Measurements from ENCODE around the gene L3MBTL4.
"Not testable (repeated sequence)": the region's sequence is repeated elsewhere in the genome, so short reads cannot be mapped to it uniquely, and the experiment has no call there.

The L3MBTL4 gene

DNA sequence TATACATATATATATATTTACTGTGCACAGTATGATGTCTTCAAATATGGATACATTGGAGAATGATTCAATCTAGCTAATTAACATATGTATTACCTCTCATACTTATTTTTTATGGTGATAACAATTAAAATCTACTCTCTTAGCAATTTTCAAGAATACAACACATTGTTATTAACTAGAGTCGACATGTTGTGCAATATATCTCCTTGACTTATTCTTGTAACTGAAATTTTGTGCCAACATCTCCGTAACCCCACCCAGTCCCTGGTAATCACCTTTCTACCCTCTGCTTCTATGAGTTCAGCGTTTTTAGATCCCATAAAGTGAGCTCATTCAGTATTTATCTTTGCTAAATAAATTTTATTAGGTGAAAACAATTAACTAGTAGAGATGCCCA is 303.0 kb downstream of the L3MBTL4 start:
- no peak for DNase-seq (ENCODE audit: low read depth, low spot score)

- DNase-seq (ENCODE audit: low read depth, low spot score): no peak
These were observed 305.0 kb downstream of the L3MBTL4 start for GRCh38 chr18:6109743-6110142.

DNA sequence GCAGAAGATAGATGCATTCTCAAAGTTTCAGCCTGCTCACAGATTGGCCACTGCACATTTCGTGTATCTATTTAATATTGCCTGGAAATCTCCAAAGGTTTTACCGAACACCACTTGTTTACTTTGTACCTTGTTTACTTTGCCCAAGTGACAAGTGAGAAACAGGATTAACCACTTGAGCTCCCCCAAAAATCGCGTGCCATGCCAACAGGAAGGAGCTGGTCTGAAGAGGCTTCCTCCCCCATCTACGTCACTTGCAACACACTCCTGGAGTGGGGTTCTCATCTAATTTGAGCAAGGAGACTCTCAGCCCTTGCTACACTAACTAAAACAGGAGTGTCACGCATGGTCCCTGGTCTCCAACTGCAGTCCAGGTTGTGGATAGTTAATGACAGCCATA is 306.9 kb downstream of the L3MBTL4 start:
- DNase-seq (ENCODE audit: low read depth, low spot score): no peak

DNA sequence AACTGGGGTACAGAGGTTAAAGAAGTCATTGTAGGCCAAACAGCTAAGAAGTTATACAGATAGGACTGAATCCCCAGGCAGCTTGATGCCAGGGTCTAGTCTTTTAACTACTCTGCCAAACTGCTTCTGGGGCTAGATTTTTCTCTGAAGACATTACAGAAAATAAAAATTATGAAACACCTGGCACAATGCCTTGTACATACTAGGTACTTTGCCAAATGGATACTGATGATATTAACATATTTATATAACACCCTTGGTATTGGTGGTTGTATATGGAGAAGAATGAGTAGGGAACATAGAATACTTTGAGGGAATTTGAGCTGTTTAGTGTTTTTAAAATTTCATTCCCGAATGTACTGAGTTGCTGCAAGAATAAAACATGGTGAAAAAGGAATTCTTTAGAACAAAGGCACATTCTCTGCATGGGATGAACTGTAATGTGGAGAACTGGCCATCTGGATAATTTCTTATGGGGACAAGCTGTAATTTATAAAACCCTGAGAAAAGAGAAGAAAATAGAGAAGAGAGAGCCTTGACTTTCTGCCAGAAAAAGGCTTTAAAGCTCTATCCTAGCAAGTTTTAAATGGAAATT is 308.5 kb downstream of the L3MBTL4 start:
- no peak for DNase-seq (ENCODE audit: low read depth, low spot score)

DNA sequence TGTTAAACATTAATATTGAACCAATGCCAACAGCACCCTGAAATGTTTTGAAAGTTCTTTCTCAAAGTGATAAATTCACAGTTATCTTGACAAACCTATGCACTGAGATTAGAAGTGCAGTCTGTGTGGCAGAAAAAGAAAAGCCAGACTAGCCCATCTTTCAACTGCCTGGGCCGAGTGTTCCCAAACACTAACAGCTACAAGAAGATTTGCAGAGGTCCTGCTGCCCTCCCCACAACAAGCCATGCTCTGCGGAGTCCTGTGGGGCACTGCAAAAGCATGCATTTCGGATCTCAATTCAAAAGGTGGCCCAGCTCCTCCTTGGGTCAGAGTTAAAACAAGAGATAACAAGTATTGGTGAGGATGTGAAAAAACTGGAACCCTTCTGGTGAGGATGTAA is 311.0 kb downstream of the L3MBTL4 start:
- no peak for DNase-seq (ENCODE audit: low read depth, low spot score)

DNA sequence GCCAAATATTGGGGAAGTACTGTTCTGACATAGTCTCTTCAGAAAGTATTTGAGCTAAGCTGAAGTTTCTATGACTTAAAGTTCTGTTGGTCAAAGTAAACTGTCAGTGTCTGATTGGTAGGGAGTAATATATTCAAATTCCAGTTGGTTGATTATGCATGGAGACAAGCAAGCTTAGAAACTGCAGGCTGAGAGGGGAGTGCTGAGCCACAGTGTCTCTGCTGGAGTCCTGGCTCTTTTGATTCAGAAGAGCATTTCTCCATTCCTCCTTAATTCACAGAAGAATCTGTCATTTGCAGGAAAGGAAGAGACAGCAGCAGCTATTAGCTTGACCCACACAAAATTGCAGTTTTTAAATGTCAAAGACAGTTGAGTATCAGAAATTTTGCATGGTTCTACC is 318.0 kb downstream of the L3MBTL4 start:
- no peak for DNase-seq (ENCODE audit: low read depth, low spot score)

DNA sequence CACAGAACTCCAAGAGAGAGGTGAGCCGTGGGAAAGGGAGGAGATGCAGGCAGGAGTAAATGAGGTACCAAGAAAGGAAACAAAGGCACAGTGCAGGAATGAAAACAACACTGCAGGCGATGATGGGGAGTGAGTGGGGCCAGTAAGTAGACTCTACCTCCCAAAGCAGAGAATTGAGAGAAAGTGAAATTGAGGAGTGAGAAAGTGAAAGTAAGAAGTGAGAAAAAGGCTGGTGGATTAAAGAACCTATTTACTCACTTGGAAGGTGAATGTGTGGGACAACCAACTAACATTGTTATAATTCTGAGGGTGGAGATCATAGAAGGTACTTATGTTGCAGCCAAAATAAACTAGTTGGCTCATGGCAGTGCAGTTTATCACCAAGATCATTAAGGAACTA is 326.3 kb downstream of the L3MBTL4 start:
- DNase-seq (ENCODE audit: low read depth, low spot score): no peak

DNA sequence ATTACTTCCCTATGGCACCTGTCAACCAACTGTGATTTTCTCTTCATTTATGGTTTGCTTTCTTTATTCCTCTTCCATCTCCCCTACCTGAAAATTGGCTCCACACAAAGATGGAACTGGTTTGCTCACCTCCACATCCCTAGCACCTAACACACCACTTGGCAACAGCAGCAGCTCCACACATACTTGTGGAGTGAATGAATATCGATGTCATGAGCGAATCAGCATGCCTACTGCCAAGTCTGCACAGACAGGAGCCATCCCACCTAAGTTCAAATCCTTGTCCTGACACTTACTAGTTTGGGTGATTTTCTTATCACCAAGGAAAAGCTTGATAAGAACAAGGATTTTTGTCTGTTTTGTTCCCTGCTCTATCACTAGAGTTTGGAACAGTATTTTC is 328.0 kb downstream of the L3MBTL4 start:
- DNase-seq (ENCODE audit: low read depth, low spot score): no peak

- no peak for DNase-seq (ENCODE audit: low read depth, low spot score)
These were observed 335.3 kb downstream of the L3MBTL4 start for GRCh38 chr18:6079406-6079805.

DNA sequence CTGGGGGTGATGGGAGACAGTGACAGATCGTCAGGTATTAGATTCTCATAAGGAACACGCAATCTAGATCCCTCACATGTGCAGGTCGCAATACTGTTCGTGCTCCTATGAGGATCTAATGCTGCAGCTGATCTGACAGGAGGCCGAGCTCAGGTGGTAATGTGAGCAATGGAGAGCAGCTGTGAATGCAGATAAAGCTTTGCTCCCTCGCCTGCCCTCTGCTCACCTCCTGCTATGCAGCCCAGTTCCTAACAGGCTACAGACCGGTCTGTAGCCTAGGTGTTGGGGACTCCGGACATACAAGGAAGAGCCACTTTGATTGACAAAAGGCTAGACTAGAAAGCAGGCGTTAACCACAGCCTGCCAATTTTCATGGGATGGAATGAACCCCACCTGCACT is 335.8 kb downstream of the L3MBTL4 start:
- DNase-seq (ENCODE audit: low read depth, low spot score): no peak

DNA sequence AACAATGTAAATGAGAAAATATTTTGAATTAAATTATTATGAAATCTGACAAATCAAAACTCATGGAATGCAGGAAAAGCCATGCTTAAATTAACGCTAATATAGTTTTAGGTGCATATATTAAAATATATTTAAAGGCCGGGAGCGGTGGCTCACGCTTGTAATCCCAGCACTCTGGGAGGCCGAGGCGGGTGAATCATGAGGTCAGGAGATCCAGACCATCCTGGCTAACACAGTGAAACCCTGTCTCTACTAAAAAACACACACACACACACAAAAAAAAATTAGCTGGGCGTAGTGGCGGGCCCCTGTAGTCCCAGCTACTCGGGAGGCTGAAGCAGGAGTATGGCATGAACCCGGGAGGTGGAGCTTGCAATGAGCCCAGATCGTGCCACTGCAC is 342.3 kb downstream of the L3MBTL4 start:
- not testable (repeated sequence) for DNase-seq (ENCODE audit: low read depth, low spot score)

- DNase-seq (ENCODE audit: low read depth, low spot score): no peak
These were observed 345.2 kb downstream of the L3MBTL4 start for GRCh38 chr18:6069539-6069938.

GRCh38 chr18:6069103-6069502 is 345.6 kb downstream of the L3MBTL4 start:
- DNase-seq (ENCODE audit: low read depth, low spot score): no peak

DNA sequence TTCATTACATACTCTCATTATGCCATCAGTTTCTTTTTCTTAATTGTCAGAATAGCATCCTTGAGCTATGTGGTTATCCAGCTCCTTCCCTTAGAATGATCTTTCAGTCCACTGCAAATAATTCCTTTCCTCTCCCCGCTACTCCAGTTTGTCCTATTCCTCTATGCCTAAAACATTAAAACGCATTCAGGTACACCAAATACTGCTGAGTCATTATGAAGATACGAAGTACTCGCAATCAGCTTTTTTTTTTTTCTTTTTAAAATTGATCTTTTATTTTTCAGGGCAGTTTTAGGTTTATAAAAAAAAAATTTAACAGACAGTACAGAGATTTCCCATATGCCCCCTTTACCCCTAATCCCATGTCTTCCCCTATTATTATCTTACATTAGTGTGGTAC is 354.6 kb downstream of the L3MBTL4 start:
- no peak for DNase-seq (ENCODE audit: low read depth, low spot score)

DNA sequence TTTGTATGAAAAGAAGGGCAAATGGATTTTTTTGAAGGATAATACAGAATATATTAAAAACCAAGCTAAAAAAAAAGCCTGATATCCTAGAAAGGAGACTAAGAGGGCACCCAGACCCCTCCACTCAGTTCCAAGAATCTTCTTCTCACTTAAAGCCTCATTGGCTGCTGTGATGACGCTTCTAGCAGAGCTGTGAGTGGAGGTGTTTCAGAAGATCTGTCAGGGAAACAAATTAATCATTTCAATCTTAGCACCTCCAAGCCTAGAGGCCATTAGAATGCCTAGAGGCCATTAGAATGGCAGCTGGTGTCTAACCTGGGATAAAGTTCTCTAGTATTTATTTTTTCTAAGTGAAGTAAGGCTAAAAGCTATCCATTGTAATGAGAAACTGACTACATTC is 355.2 kb downstream of the L3MBTL4 start:
- DNase-seq (ENCODE audit: low read depth, low spot score): no peak

- DNase-seq (ENCODE audit: low read depth, low spot score): no peak
These were observed 355.8 kb downstream of the L3MBTL4 start for GRCh38 chr18:6058941-6059340.

DNA sequence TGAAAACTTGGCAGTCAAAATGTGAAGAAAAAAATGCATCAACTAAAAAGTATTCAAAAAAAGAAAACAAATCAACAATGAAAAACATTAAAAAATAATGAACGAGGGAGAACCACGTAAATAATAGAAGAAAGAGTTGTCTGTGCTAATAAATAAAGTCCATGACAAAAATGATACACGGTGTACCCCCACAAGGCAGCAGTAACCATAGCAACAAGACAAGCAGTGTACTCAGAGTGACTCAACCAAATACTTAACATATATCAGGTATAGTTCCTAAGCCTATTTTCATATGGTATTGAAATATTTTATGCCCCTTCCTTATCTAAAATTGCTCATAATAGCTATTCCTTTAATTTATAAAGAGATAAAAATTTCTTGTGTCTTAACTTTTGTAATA is 357.1 kb downstream of the L3MBTL4 start:
- no peak for DNase-seq (ENCODE audit: low read depth, low spot score)

GRCh38 chr18:6056171-6056910 is 358.4 kb downstream of the L3MBTL4 start:
- DNase-seq (ENCODE audit: low read depth, low spot score): no peak

GRCh38 chr18:6055711-6056110 is 359.0 kb downstream of the L3MBTL4 start:
- no peak for DNase-seq (ENCODE audit: low read depth, low spot score)

- DNase-seq (ENCODE audit: low read depth, low spot score): no peak
These were observed 360.4 kb downstream of the L3MBTL4 start for GRCh38 chr18:6054256-6054842.

- no peak for DNase-seq (ENCODE audit: low read depth, low spot score)
These were observed 362.2 kb downstream of the L3MBTL4 start for GRCh38 chr18:6052449-6052913.

DNA sequence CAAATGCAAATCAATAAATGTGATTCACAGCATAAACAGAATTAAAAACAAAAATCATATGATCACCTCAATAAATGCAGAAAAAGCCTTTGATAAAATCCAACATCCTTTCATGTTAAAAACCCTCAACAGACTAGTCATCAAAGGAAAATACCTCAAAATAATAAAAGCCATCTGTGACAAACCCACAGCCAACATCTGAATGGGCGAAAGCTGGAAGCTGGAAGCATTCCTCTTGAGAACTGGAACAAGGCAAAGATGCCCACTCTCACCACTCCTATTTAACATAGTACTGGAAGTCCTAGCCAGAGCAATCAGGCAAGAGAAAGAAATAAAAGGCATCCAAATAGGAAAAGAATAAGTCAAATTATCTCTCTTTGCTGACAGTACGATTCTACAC is 367.1 kb downstream of the L3MBTL4 start:
- not testable (repeated sequence) for DNase-seq (ENCODE audit: low read depth, low spot score)

DNA sequence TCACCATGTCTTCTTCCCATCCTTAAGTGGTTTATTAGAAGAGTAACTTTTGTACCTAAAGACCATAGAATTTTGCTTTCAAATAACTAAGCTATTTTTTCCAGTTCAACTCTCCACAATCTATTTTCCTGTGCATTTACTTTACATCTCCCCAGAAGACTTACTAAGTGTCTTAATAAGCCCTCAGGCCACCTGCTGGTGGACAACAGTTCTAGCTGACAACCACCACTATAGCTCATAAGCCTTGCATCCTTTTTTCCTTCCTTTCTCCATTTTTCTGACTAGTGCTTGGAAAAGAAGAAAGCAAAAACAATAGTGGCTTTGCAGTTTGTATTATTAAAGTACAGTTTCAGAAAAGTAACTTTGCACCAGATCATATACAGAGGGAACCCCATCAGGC is 369.9 kb downstream of the L3MBTL4 start:
- no peak for DNase-seq (ENCODE audit: low read depth, low spot score)
